HCT116 (cell line): ENCODE measurements around the gene ANXA10. TPM values are rescaled to one million over a fixed set of nuclear protein-coding genes. Genes with fewer than 3 reads are reported as not detected.
"Not testable (repeated sequence)": the region's sequence is repeated elsewhere in the genome, so short reads cannot be mapped to it uniquely, and the experiment has no call there.

Experiments
- ATAC-seq: fragments of 200-7000 bp; cut with Tn5 transposase; 2 replicates; pipeline ENCODE4 v1.9.1; 2020; ENCODE audit warnings: mild to moderate bottlenecking, moderate library complexity
- BruUV-seq: library from RNA; stranded (reverse); fragments of 400-500 nt; replicated peaks from 2 replicates; lab custom pipeline; 2021; lab: Mats Ljungman, UMichigan
- CTCF ChIA-PET: fragments of 300-600 bp; sonication (Branson Sonifier 250); formaldehyde crosslinking; loops from one replicate; lab custom pipeline; 2021; ENCODE audit warnings: antibody characterized with exemption; lab: Charles Lee
- POLR2A ChIA-PET: fragments of 300-600, 350-600 bp; sonication (Branson Sonifier 250); formaldehyde crosslinking; loops from one replicate; lab custom pipeline; 2021; ENCODE audit warnings: antibody characterized with exemption; lab: Charles Lee
- RAD21 ChIA-PET, 2 experiments: fragments of 300-600 bp; sonication (Branson Sonifier 250); formaldehyde crosslinking; loops; one replicate each; lab custom pipeline; 2023; ENCODE audit warnings: low total read pairs in 2 of 2; ENCODE audit not compliant: uncharacterized antibody in 2 of 2, unreplicated experiment in 2 of 2, low non-redundant PET in 1 of 2; lab: Charles Lee
- DNase-seq: peaks from one replicate; pipeline ENCODE4 v3.0.0-alpha.2; 2010; ENCODE audit warnings: low read depth, low spot score
- H2AFZ ChIP-seq: fragments of 200-600 bp; shearing (Covaris generic), sonication (generic); 2 replicates; pipeline ENCODE4 v1.6.1; 2017; ENCODE audit warnings: low read depth, mixed run types, mixed read lengths, antibody characterized with exemption, low read length; ENCODE audit not compliant: poor library complexity, severe bottlenecking
- H3K27ac ChIP-seq: 2 replicates; pipeline ENCODE4 v1.5.1; 2012; ENCODE audit warnings: low read depth, low read length
- H3K27me3 ChIP-seq: fragments of 200-600 bp; sonication (generic); 2 replicates; pipeline ENCODE4 v1.6.1; 2016; ENCODE audit warnings: mixed run types, low read length, mixed read lengths; ENCODE audit not compliant: insufficient read depth
- H3K36me3 ChIP-seq, 2 experiments: fragments of 200-500 bp in 1 of 2; fragments of 200-600 bp in 1 of 2; sonication (Bioruptor generic) in 1 of 2; sonication (generic) in 1 of 2; 2 replicates each; pipeline versions ENCODE4 v1.5.1 to v1.6.1; 2014 to 2016; ENCODE audit warnings: low read length in 2 of 2, inconsistent platforms in 1 of 2, mixed read lengths in 1 of 2, mixed run types in 1 of 2; ENCODE audit not compliant: insufficient read depth in 2 of 2, control insufficient read depth in 1 of 2
- H3K4me1 ChIP-seq, 2 experiments: fragments of 200-600 bp in 1 of 2; sonication (generic) in 1 of 2; 2 replicates each; pipeline versions ENCODE4 v1.5.1 to v1.6.1; 2012 to 2017; ENCODE audit warnings: low read length in 2 of 2, inconsistent platforms in 1 of 2, mild to moderate bottlenecking in 1 of 2, mixed read lengths in 1 of 2, mixed run types in 1 of 2, moderate library complexity in 1 of 2; ENCODE audit not compliant: insufficient read depth in 2 of 2, control insufficient read depth in 1 of 2
- H3K4me2 ChIP-seq: fragments of 200-600 bp; sonication (generic); 2 replicates; pipeline ENCODE4 v1.6.1; 2017; ENCODE audit warnings: mixed run types, low read length, mixed read lengths
- H3K4me3 ChIP-seq, 2 experiments: fragments of 200-600 bp in 1 of 2; sonication (generic) in 1 of 2; replicated peaks in 1 of 2; 2 replicates each; pipeline ENCODE4 v1.5.1; 2011 to 2016; ENCODE audit warnings: low read length in 2 of 2, control low read depth in 1 of 2, low read depth in 1 of 2, mild to moderate bottlenecking in 1 of 2, mixed read lengths in 1 of 2, mixed run types in 1 of 2
- H3K79me2 ChIP-seq: fragments of 200-600 bp; sonication (generic); 2 replicates; pipeline ENCODE4 v1.6.1; 2017; ENCODE audit warnings: mild to moderate bottlenecking, mixed run types, low read length, moderate library complexity, mixed read lengths; ENCODE audit not compliant: insufficient read depth
- H3K9ac ChIP-seq: fragments of 200-600 bp; sonication (generic); 2 replicates; pipeline ENCODE4 v1.6.1; 2016; ENCODE audit warnings: low read length, mixed read lengths
- H3K9me2 ChIP-seq: fragments of 200-600 bp; sonication (generic), shearing (Covaris generic); 2 replicates; pipeline ENCODE4 v1.6.1; 2017; ENCODE audit warnings: mixed run types, mild to moderate bottlenecking, moderate library complexity; ENCODE audit not compliant: insufficient read depth
- H3K9me3 ChIP-seq, 2 experiments: fragments of 200-500 bp in 1 of 2; fragments of 200-600 bp in 1 of 2; sonication (Bioruptor generic) in 1 of 2; sonication (generic) in 1 of 2; 2 replicates each; pipeline ENCODE4 v1.6.1; 2014 to 2017; ENCODE audit warnings: low read length in 2 of 2, mixed read lengths in 2 of 2, inconsistent platforms in 1 of 2, low read depth in 1 of 2, mild to moderate bottlenecking in 1 of 2, mixed run types in 1 of 2, moderate library complexity in 1 of 2; ENCODE audit not compliant: control insufficient read depth in 1 of 2, insufficient read depth in 1 of 2
- H4K20me1 ChIP-seq: fragments of 200-600 bp; sonication (generic), shearing (Covaris generic); 2 replicates; pipeline ENCODE4 v1.6.1; 2017; ENCODE audit warnings: mixed run types, mild to moderate bottlenecking, moderate library complexity; ENCODE audit not compliant: insufficient read depth
- CBX3 ChIP-seq: IDR thresholded peaks from 2 replicates; pipeline ENCODE4 v1.6.1; 2012; ENCODE audit warnings: low read depth
- CEBPB ChIP-seq: IDR thresholded peaks from 2 replicates; pipeline ENCODE4 v1.6.1; 2012; ENCODE audit warnings: low read depth
- EGR1 ChIP-seq: IDR thresholded peaks from 2 replicates; pipeline ENCODE4 v1.6.1; 2012; ENCODE audit warnings: low read depth
- EZH2 ChIP-seq: fragments of 200-600 bp; sonication (generic); IDR thresholded peaks from 2 replicates; pipeline ENCODE4 v1.6.1; 2017; ENCODE audit warnings: antibody characterized with exemption, mixed run types
- EZH2phosphoT487 ChIP-seq: fragments of 200-600 bp; IDR thresholded peaks from 2 replicates; pipeline ENCODE4 v1.6.1; 2018; ENCODE audit warnings: antibody characterized with exemption, borderline replicate concordance
- MAX ChIP-seq: IDR thresholded peaks from 2 replicates; pipeline ENCODE4 v1.6.1; 2012
- POLR2A ChIP-seq: IDR thresholded peaks from 2 replicates; pipeline ENCODE4 v1.7.0; 2011; ENCODE audit warnings: borderline replicate concordance; ENCODE audit not compliant: insufficient read depth, insufficient read length; ENCODE audit errors: extremely low read depth
- POLR2AphosphoS5 ChIP-seq: IDR thresholded peaks from 2 replicates; pipeline ENCODE4 v1.6.1; 2011; ENCODE audit warnings: mild to moderate bottlenecking, low read depth, low read length, moderate library complexity
- RAD21 ChIP-seq: IDR thresholded peaks from 2 replicates; pipeline ENCODE4 v1.6.1; 2012; ENCODE audit warnings: low read depth, mild to moderate bottlenecking
- SIN3A ChIP-seq: IDR thresholded peaks from 2 replicates; pipeline ENCODE4 v1.6.1; 2012; ENCODE audit warnings: low read depth
- SRF ChIP-seq: IDR thresholded peaks from 2 replicates; pipeline ENCODE4 v1.6.1; 2012; ENCODE audit warnings: low read depth
- ZNF274 ChIP-seq: fragments of 200-500 bp; sonication (Bioruptor generic); IDR thresholded peaks from 2 replicates; pipeline ENCODE4 v1.6.1; 2014; ENCODE audit warnings: mild to moderate bottlenecking, low read depth, low read length, inconsistent platforms
- intact Hi-C: fragments of 100-400 bp; cut with micrococcal nuclease; formaldehyde crosslinking; loops from 2 replicates; pipeline ENCODE4 v1.10.0; 2022
- total RNA-seq: library from RNA; stranded (reverse); gene quantifications from one replicate; pipeline ENCODE4 v1.2.1, GENCODE V29; 2021; ENCODE audit not compliant: unreplicated experiment
- TF ChIP-seq, protein P1 (sequence below): IDR thresholded peaks from 2 replicates; pipeline ENCODE4 v1.6.1; 2011; ENCODE audit warnings: mild to moderate bottlenecking, low read length, moderate library complexity; ENCODE audit not compliant: insufficient replicate concordance; ENCODE audit errors: extremely low read depth

The ANXA10 gene
- total RNA-seq, 1 experiment from 2014 or later = 15.1 TPM

DNA sequence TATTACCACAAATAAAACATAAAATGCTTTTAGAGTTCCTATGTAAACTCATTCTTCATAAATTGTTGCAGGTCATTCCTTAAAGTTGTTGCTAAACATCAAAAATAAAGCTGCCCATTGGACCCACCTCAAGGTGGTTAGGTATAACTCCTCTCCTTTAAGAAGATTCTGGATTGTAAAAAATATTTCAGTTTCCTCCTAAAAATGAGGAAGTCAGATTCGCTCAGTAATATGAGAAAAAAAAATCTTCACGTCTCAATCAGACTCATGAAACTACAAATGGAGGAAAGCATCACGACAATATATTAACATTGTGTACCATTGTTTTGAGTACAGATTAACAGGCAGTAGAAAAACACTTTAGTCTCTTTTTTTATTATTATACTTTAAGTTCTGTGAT lies 120.3 kb downstream of the ANXA10 start:
- RAD21 ChIA-PET = no interaction called here
- intact Hi-C loops = no loop called here

DNA sequence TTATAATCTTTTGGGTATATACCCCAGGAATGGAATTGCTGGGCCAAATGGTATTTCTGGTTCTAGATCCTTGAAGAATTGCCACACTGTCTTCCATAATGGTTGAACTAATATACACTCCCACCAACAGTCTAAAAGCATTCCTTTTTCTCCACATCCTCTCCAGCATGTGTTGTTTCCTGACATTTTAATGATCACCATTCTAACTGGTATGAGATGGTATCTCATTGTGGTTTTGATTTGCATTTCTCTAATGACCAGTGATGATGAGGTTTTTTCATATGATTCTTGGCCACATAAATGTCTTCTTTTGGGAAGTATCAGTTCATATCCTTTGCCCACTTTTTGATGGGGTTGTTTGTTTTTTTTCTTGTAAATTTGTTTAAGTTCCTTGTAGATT lies 121.2 kb downstream of the ANXA10 start:
- intact Hi-C loops, H4K20me1 ChIP-seq, POLR2A ChIA-PET, RAD21 ChIA-PET, ATAC-seq, H3K4me2 ChIP-seq, H3K79me2 ChIP-seq, H3K27me3 ChIP-seq, DNase-seq, H3K4me3 ChIP-seq, H3K9ac ChIP-seq, H3K9me3 ChIP-seq, H3K36me3 ChIP-seq, BruUV-seq, CTCF ChIA-PET, H3K4me1 ChIP-seq, H3K27ac ChIP-seq, H2AFZ ChIP-seq, H3K9me2 ChIP-seq: not testable (repeated sequence)

More for the DNA sequence above, 120.3 kb downstream of the ANXA10 start:
- no peaks in the 10 kb centered on the region for H3K36me3 ChIP-seq
- ChIA-PET POLR2A (no interaction called here), CTCF (no interaction called here)
- H3K27me3 ChIP-seq = no peaks in the 10 kb centered on the region
- no peaks in the 10 kb centered on the region for H3K79me2 ChIP-seq
- no peak overlapping the region for H3K27ac ChIP-seq
- no peak overlapping the region for H3K9ac ChIP-seq
- no peak overlapping the region for H3K4me2 ChIP-seq
- H3K4me3 ChIP-seq = no peak overlapping the region
- H3K9me2 ChIP-seq = no peaks in the 10 kb centered on the region
- TF ChIP-seq EZH2 (no peak), ZNF274 (no peak), MAX (no peak), CBX3 (no peak), EGR1 (no peak), POLR2A (no peak), SIN3A (no peak), EZH2phosphoT487 (no peak), POLR2AphosphoS5 (no peak), CEBPB (no peak), SRF (no peak), RAD21 (no peak)
- TF ChIP-seq, protein P1, sequence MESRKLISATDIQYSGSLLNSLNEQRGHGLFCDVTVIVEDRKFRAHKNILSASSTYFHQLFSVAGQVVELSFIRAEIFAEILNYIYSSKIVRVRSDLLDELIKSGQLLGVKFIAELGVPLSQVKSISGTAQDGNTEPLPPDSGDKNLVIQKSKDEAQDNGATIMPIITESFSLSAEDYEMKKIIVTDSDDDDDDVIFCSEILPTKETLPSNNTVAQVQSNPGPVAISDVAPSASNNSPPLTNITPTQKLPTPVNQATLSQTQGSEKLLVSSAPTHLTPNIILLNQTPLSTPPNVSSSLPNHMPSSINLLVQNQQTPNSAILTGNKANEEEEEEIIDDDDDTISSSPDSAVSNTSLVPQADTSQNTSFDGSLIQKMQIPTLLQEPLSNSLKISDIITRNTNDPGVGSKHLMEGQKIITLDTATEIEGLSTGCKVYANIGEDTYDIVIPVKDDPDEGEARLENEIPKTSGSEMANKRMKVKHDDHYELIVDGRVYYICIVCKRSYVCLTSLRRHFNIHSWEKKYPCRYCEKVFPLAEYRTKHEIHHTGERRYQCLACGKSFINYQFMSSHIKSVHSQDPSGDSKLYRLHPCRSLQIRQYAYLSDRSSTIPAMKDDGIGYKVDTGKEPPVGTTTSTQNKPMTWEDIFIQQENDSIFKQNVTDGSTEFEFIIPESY = no peak
- ATAC-seq = no peak
- H3K9me3 ChIP-seq = no peaks in the 10 kb centered on the region
- no peaks in the 10 kb centered on the region for H3K4me1 ChIP-seq
- no peak overlapping the region for H2AFZ ChIP-seq
- BruUV-seq = no TSS peak
- no peaks in the 10 kb centered on the region for H4K20me1 ChIP-seq
- no peak for DNase-seq
